HepG2 (cell line): ENCODE measurements around the gene MAFF. TPM values are rescaled to one million over a fixed set of nuclear protein-coding genes. Genes with fewer than 3 reads are reported as not detected.

Experiments
- BHLHE40 ChIP-seq: IDR thresholded peaks from 2 replicates; pipeline ENCODE4 v1.6.1; 2011; ENCODE audit warnings: low read length, improper control_type of control experiment
- CC2D1A ChIP-seq: sonication (generic); formaldehyde crosslinking; IDR thresholded peaks from 2 replicates; pipeline ENCODE4 v1.8.1; 2023; ENCODE audit warnings: mild to moderate bottlenecking, missing genetic modification reagents
- CEBPZ ChIP-seq: IDR thresholded peaks from 2 replicates; pipeline ENCODE4 v1.6.1; 2012; ENCODE audit warnings: low read length, improper control_type of control experiment
- DMTF1 ChIP-seq: sonication (generic); formaldehyde crosslinking; IDR thresholded peaks from 2 replicates; pipeline ENCODE4 v1.4.0; 2020; ENCODE audit warnings: mild to moderate bottlenecking, missing genetic modification reagents
- MAX ChIP-seq: IDR thresholded peaks from 2 replicates; pipeline ENCODE4 v1.6.1; 2012; ENCODE audit warnings: inconsistent platforms
- MEIS1 ChIP-seq: sonication (generic); formaldehyde crosslinking; IDR thresholded peaks from 2 replicates; pipeline ENCODE4 v1.9.0; 2021; ENCODE audit warnings: mild to moderate bottlenecking, missing genetic modification reagents, moderate library complexity, borderline replicate concordance
- NFAT5 ChIP-seq: sonication (generic); formaldehyde crosslinking; IDR thresholded peaks from 2 replicates; pipeline ENCODE4 v1.4.0; 2020; ENCODE audit warnings: missing genetic modification reagents
- THAP9 ChIP-seq: sonication (generic); formaldehyde crosslinking; IDR thresholded peaks from 2 replicates; pipeline ENCODE4; 2020; ENCODE audit warnings: missing genetic modification reagents, mild to moderate bottlenecking, borderline replicate concordance
- ZNF136 ChIP-seq: sonication (generic); formaldehyde crosslinking; IDR thresholded peaks from 2 replicates; pipeline ENCODE4 v1.8.1; 2022; ENCODE audit warnings: low read depth, mild to moderate bottlenecking, moderate library complexity, missing genetic modification reagents
- ZNF800 ChIP-seq: sonication (generic); formaldehyde crosslinking; IDR thresholded peaks from 2 replicates; pipeline ENCODE4 v1.4.0; 2020; ENCODE audit warnings: missing genetic modification reagents
- polyA plus RNA-seq, 8 experiments: library from polyadenylated mRNA; depleted of rRNA in 3 of 8; stranded (reverse) in 7 of 8; unstranded in 1 of 8; fragments of >200 nt; fragmentation: Illumina TruSeq in 4 of 8; extraction: Trizol in 4 of 8; gene quantifications; 2 replicates each; pipeline versions ENCODE4 v1.2.1 to v1.2.3, GENCODE V29; 2011 to 2016; ENCODE audit warnings: low read depth in 4 of 8, missing spikeins in 1 of 8, mixed read lengths in 1 of 8; ENCODE audit not compliant: insufficient read depth in 1 of 8
- total RNA-seq, 5 experiments: library from RNA; depleted of rRNA; stranded (reverse); fragments of >200 nt; fragmentation: Illumina TruSeq; extraction: Trizol; gene quantifications; 2 replicates each; pipeline ENCODE4 v1.2.3, GENCODE V29; 2016; ENCODE audit warnings: low read depth in 1 of 5

MAFF gene
- total and polyA plus RNA-seq, 2 of the 13 experiments (the other 11 are each of a cell fraction or from before 2014, with no cell fraction given) = 5.4 to 14.3 TPM

- TF ChIP-seq NFAT5 (no peak), CEBPZ (no peak), MEIS1 (CRISPR knock-in tag) (peak; percentile 59; the same call in 1 of the 2 replicates), MAX (peak; percentile 77), ZNF800 (CRISPR knock-in tag) (0 out of 2 replicates have a peak, but pooled peaks have one; percentile 47), THAP9 (CRISPR knock-in tag) (no peak), ZNF136 (CRISPR knock-in tag) (0 out of 2 replicates have a peak, but pooled peaks have one; percentile 56), BHLHE40 (peak; percentile 95), DMTF1 (CRISPR knock-in tag) (no peak), CC2D1A (CRISPR knock-in tag) (no peak)
Measured at GRCh38 chr22:38177926-38178604, 23.7 kb upstream of the MAFF start (continued).
